Mesenchymal stem cell (in vitro differentiated cells and primary cell): ENCODE measurements around the gene TBCD.
A peak's percentile ranks its signal among the peaks of the same experiment; 100 is the strongest.

ENCODE experiments used
- DNase-seq: peaks from one replicate; pipeline ENCODE4 v3.0.0-alpha.2; 2013
- H2AFZ ChIP-seq: one replicate; pipeline ENCODE4 v1.6.1; 2013; ENCODE audit warnings: low read depth, mild to moderate bottlenecking, control low read depth, inconsistent platforms, low read length, moderate library complexity
- H2AK5ac ChIP-seq: 2 replicates; pipeline ENCODE4 v1.6.1; 2013; ENCODE audit warnings: low read length, moderate library complexity, mild to moderate bottlenecking, inconsistent platforms; ENCODE audit not compliant: severe bottlenecking
- H2BK120ac ChIP-seq: one replicate; pipeline ENCODE4 v1.6.1; 2013; ENCODE audit warnings: low read depth, mild to moderate bottlenecking, inconsistent platforms, low read length, moderate library complexity
- H2BK12ac ChIP-seq, 2 experiments: one replicate each; pipeline ENCODE4 v1.6.1; 2013; ENCODE audit warnings: inconsistent platforms in 2 of 2, low read length in 2 of 2, mild to moderate bottlenecking in 2 of 2, moderate library complexity in 2 of 2, control low read depth in 1 of 2
- H2BK15ac ChIP-seq: one replicate; pipeline ENCODE4 v1.6.1; 2013; ENCODE audit warnings: mild to moderate bottlenecking, low read depth, inconsistent platforms; ENCODE audit not compliant: poor library complexity, severe bottlenecking
- H2BK5ac ChIP-seq: 2 replicates; pipeline ENCODE4 v1.6.1; 2013; ENCODE audit warnings: low read depth, mild to moderate bottlenecking, low read length, control low read depth, inconsistent platforms; ENCODE audit not compliant: poor library complexity, severe bottlenecking
- H3K14ac ChIP-seq, 2 experiments: one replicate each; pipeline ENCODE4 v1.6.1; 2013; ENCODE audit warnings: inconsistent platforms in 2 of 2, low read length in 2 of 2, control low read depth in 1 of 2, mild to moderate bottlenecking in 1 of 2, moderate library complexity in 1 of 2
- H3K18ac ChIP-seq, 2 experiments: one replicate each; pipeline ENCODE4 v1.6.1; 2013; ENCODE audit warnings: inconsistent platforms in 2 of 2, low read length in 2 of 2, control low read depth in 1 of 2, low read depth in 1 of 2, mild to moderate bottlenecking in 1 of 2
- H3K23ac ChIP-seq, 2 experiments: one replicate each; pipeline ENCODE4 v1.6.1; 2013; ENCODE audit warnings: inconsistent platforms in 2 of 2, low read length in 2 of 2, mild to moderate bottlenecking in 2 of 2, moderate library complexity in 2 of 2, control low read depth in 1 of 2
- H3K27ac ChIP-seq: 2 replicates; pipeline ENCODE4 v1.5.1; 2013; ENCODE audit warnings: mild to moderate bottlenecking, moderate library complexity, low read length, control low read depth, inconsistent platforms; ENCODE audit not compliant: poor library complexity, severe bottlenecking
- H3K27me3 ChIP-seq, 2 experiments: 2 replicates each; pipeline versions ENCODE4 v1.6.1 to v1.7.0; 2013; ENCODE audit warnings: low read length in 2 of 2, mild to moderate bottlenecking in 2 of 2, moderate library complexity in 2 of 2, control low read depth in 1 of 2, inconsistent platforms in 1 of 2; ENCODE audit not compliant: control insufficient read depth in 1 of 2, insufficient read depth in 1 of 2
- H3K36me3 ChIP-seq, 2 experiments: 2 replicates each; pipeline versions ENCODE4 v1.6.1 to v1.7.0; 2013; ENCODE audit warnings: low read length in 2 of 2, control low read depth in 1 of 2, inconsistent platforms in 1 of 2, low read depth in 1 of 2, mild to moderate bottlenecking in 1 of 2; ENCODE audit not compliant: insufficient read depth in 2 of 2, control insufficient read depth in 1 of 2
- H3K4ac ChIP-seq, 2 experiments: one replicate each; pipeline ENCODE4 v1.6.1; 2013; ENCODE audit warnings: inconsistent platforms in 2 of 2, low read length in 2 of 2, mild to moderate bottlenecking in 2 of 2, moderate library complexity in 2 of 2, control low read depth in 1 of 2, low read depth in 1 of 2
- H3K4me1 ChIP-seq: 2 replicates; pipeline ENCODE4 v1.6.1; 2013; ENCODE audit warnings: low read depth, low read length, control low read depth; ENCODE audit not compliant: control insufficient read depth, insufficient read depth
- H3K4me2 ChIP-seq: 2 replicates; pipeline ENCODE4 v1.6.1; 2013; ENCODE audit warnings: low read length, mild to moderate bottlenecking, inconsistent platforms; ENCODE audit not compliant: poor library complexity, severe bottlenecking
- H3K4me3 ChIP-seq, 2 experiments: 2 replicates each; pipeline versions ENCODE4 v1.5.1 to v1.7.0; 2013; ENCODE audit warnings: low read length in 2 of 2, mild to moderate bottlenecking in 2 of 2, control low read depth in 1 of 2, low read depth in 1 of 2; ENCODE audit not compliant: insufficient read depth in 1 of 2
- H3K79me1 ChIP-seq: replicated peaks from 2 replicates; pipeline ENCODE4 v1.6.1; 2013; ENCODE audit warnings: mild to moderate bottlenecking, control low read depth, low read length, inconsistent platforms; ENCODE audit not compliant: poor library complexity, severe bottlenecking
- H3K9ac ChIP-seq: 2 replicates; pipeline ENCODE4 v1.7.0; 2013; ENCODE audit warnings: mild to moderate bottlenecking, low read length, moderate library complexity
- H3K9me3 ChIP-seq: 2 replicates; pipeline ENCODE4 v1.7.0; 2013; ENCODE audit warnings: mild to moderate bottlenecking, low read length; ENCODE audit not compliant: control insufficient read depth
- H4K8ac ChIP-seq: one replicate; pipeline ENCODE4 v1.6.1; 2013; ENCODE audit warnings: inconsistent platforms, mild to moderate bottlenecking, low read length, moderate library complexity
- H4K91ac ChIP-seq: one replicate; pipeline ENCODE4 v1.6.1; 2013; ENCODE audit warnings: mild to moderate bottlenecking, low read length, inconsistent platforms
- WGBS: methylation state at CpG from one replicate; pipeline ENCODE4 v1.1.7; 2013; ENCODE audit warnings: mixed read lengths; 5-methylcytosine and 5-hydroxymethylcytosine counted together

The TBCD gene

GRCh38 chr17:82929011-82929622, 177.3 kb downstream of the TBCD start:
- no peak overlapping the region for H2BK120ac ChIP-seq
- no peak overlapping the region for H3K4ac ChIP-seq
- no peaks in the 10 kb centered on the region for H3K27me3 ChIP-seq
- H3K18ac ChIP-seq, result no peak overlapping the region
- 97% methylated on average over 35 of the region's 35 CpGs for WGBS
- no peak for DNase-seq
- H4K91ac ChIP-seq, result no peak overlapping the region
- no peak overlapping the region for H2BK5ac ChIP-seq
- peaks cover 28% of the 10 kb centered on the region for H3K4me1 ChIP-seq
- no peak overlapping the region for H3K23ac ChIP-seq
- no peak overlapping the region for H3K14ac ChIP-seq
- H3K79me1 ChIP-seq, result peaks cover 3% of the 10 kb centered on the region
- H2BK12ac ChIP-seq, result no peak overlapping the region
- H3K4me3 ChIP-seq, result no peak overlapping the region
- H3K4me2 ChIP-seq, result no peak overlapping the region
- H3K9me3 ChIP-seq, result no peaks in the 10 kb centered on the region
- no peak overlapping the region for H2AK5ac ChIP-seq
- no peak overlapping the region for H3K9ac ChIP-seq
- no peak overlapping the region for H3K27ac ChIP-seq
- no peak overlapping the region for H2AFZ ChIP-seq
- no peak overlapping the region for H4K8ac ChIP-seq
- peaks cover 66 to 83% of the 10 kb centered on the region in 2 experiments for H3K36me3 ChIP-seq
- no peak overlapping the region for H2BK15ac ChIP-seq

DNA sequence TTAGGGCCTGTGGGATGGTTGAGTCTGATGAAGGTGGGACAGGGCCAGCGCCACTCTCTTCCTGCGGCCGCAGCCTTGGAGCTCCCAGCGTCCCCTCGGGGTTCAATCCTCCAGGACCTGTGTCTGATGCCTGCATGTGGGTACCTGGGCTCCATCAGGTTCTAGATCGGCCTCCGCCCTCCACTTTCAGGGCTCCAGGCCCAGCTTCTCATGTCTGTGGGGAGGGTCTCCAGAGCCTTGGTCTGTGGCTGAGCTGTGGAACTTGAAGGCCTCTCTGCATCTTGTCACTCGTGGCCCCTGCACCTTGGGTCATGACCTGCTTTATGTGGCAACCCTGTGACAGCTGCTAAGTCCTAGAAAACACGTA, 177.8 kb downstream of the TBCD start:
- Histone ChIP-seq H3K4me1 (peaks cover 28% of the 10 kb centered on the region), H4K91ac (no peak overlapping the region), H3K79me1 (peaks cover 3% of the 10 kb centered on the region), H3K4ac (no peak overlapping the region), H3K4me2 (no peak overlapping the region), H2AFZ (no peak overlapping the region), H3K18ac (no peak overlapping the region), H3K23ac (no peak overlapping the region), H3K14ac (no peak overlapping the region), H3K9ac (no peak overlapping the region), H3K36me3 (peaks cover 64 to 79% of the 10 kb centered on the region in 2 experiments), H3K27ac (no peak overlapping the region), H2BK5ac (no peak overlapping the region), H2BK15ac (no peak overlapping the region), H4K8ac (no peak overlapping the region), H2AK5ac (no peak overlapping the region), H3K9me3 (no peaks in the 10 kb centered on the region), H3K27me3 (no peaks in the 10 kb centered on the region), H3K4me3 (no peak overlapping the region), H2BK120ac (no peak overlapping the region), H2BK12ac (no peak overlapping the region)
- WGBS, result 98% methylated on average over 9 of the region's 9 CpGs
- DNase-seq, result no peak

GRCh38 chr17:82930043-82930923, 178.4 kb downstream of the TBCD start:
- WGBS, result 97% methylated on average over 56 of the region's 56 CpGs
- no peak for DNase-seq

GRCh38 chr17:82930924-82931698, 179.2 kb downstream of the TBCD start:
- 98% methylated on average over 39 of the region's 39 CpGs for WGBS
- Histone ChIP-seq H2BK12ac (no peak overlapping the region), H2BK120ac (no peak overlapping the region), H3K9me3 (no peaks in the 10 kb centered on the region), H3K4me2 (no peak overlapping the region), H4K8ac (no peak overlapping the region), H3K4me3 (no peak overlapping the region), H2BK5ac (no peak overlapping the region), H3K23ac (no peak overlapping the region), H3K4me1 (peaks cover 26% of the 10 kb centered on the region), H3K79me1 (peaks cover 3% of the 10 kb centered on the region), H2BK15ac (no peak overlapping the region), H3K14ac (no peak overlapping the region), H4K91ac (peak overlapping the region; percentile 11), H3K27ac (peak overlapping the region; percentile 34), H3K4ac (no peak overlapping the region), H3K18ac (no peak overlapping the region), H3K9ac (peak overlapping the region; percentile 81), H2AK5ac (peak overlapping the region; percentile 9), H2AFZ (no peak overlapping the region), H3K36me3 (peaks cover 54 to 75% of the 10 kb centered on the region in 2 experiments), H3K27me3 (no peaks in the 10 kb centered on the region)
- DNase-seq, result no peak

More at GRCh38 chr17:82930043-82930923, 178.4 kb downstream of the TBCD start:
- no peaks in the 10 kb centered on the region for H3K27me3 ChIP-seq
- no peak overlapping the region for H2BK15ac ChIP-seq
- H3K23ac ChIP-seq, result no peak overlapping the region
- H3K9me3 ChIP-seq, result no peaks in the 10 kb centered on the region
- peaks cover 58 to 73% of the 10 kb centered on the region in 2 experiments for H3K36me3 ChIP-seq
- H4K91ac ChIP-seq, result no peak overlapping the region
- H2AFZ ChIP-seq, result no peak overlapping the region
- no peak overlapping the region for H3K9ac ChIP-seq
- H3K4me1 ChIP-seq, result peaks cover 26% of the 10 kb centered on the region
- H3K79me1 ChIP-seq, result peaks cover 3% of the 10 kb centered on the region
- H3K4me2 ChIP-seq, result no peak overlapping the region
- no peak overlapping the region for H3K14ac ChIP-seq
- no peak overlapping the region for H3K27ac ChIP-seq
- H2AK5ac ChIP-seq, result no peak overlapping the region
- H3K4ac ChIP-seq, result no peak overlapping the region
- no peak overlapping the region for H2BK120ac ChIP-seq
- no peak overlapping the region for H3K4me3 ChIP-seq
- H2BK12ac ChIP-seq, result no peak overlapping the region
- H4K8ac ChIP-seq, result no peak overlapping the region
- H3K18ac ChIP-seq, result no peak overlapping the region
- H2BK5ac ChIP-seq, result no peak overlapping the region
